HL-60 (cell line): ENCODE results near the gene SNX30.

Experiments
- DNase-seq, 2 experiments: peaks; one replicate each; pipeline ENCODE4 v3.0.0-alpha.2; 2010 to 2020; ENCODE audit warnings: low read depth in 1 of 2, low spot score in 1 of 2
- H3K27ac ChIP-seq: fragments of 250-450 bp; sonication (Bioruptor Pico); replicated peaks from 2 replicates; pipeline ENCODE4 v1.5.1; 2020; ENCODE audit warnings: mild to moderate bottlenecking, moderate library complexity
- H3K27me3 ChIP-seq: fragments of 250-450 bp; sonication (Bioruptor Pico); 2 replicates; pipeline ENCODE4 v1.5.1; 2021; ENCODE audit warnings: mild to moderate bottlenecking, moderate library complexity; ENCODE audit not compliant: insufficient read depth, poor library complexity, severe bottlenecking
- H3K4me3 ChIP-seq: replicated peaks from 2 replicates; pipeline ENCODE4 v1.5.1; 2011; ENCODE audit warnings: mild to moderate bottlenecking, control low read depth, low read length; ENCODE audit not compliant: insufficient read depth
- GABPA ChIP-seq: IDR thresholded peaks from 2 replicates; pipeline ENCODE4 v1.6.1; 2012; ENCODE audit warnings: low read depth
- POLR2AphosphoS5 ChIP-seq: IDR thresholded peaks from 2 replicates; pipeline ENCODE4 v1.6.1; 2012; ENCODE audit warnings: low read depth
- SPI1 ChIP-seq: IDR thresholded peaks from 2 replicates; pipeline ENCODE4 v1.6.1; 2012; ENCODE audit warnings: low read depth, mild to moderate bottlenecking, borderline replicate concordance
- TF ChIP-seq, protein P1 (sequence below): IDR thresholded peaks from one replicate; pipeline ENCODE4 v1.5.1; 2011; ENCODE audit warnings: low read length, control low read depth, inconsistent platforms; ENCODE audit not compliant: insufficient read depth
- TF ChIP-seq, protein P2 (sequence below): IDR thresholded peaks from 2 replicates; pipeline ENCODE4 v1.6.1; 2012; ENCODE audit warnings: low read depth; ENCODE audit not compliant: insufficient replicate concordance

SNX30 gene

DNA sequence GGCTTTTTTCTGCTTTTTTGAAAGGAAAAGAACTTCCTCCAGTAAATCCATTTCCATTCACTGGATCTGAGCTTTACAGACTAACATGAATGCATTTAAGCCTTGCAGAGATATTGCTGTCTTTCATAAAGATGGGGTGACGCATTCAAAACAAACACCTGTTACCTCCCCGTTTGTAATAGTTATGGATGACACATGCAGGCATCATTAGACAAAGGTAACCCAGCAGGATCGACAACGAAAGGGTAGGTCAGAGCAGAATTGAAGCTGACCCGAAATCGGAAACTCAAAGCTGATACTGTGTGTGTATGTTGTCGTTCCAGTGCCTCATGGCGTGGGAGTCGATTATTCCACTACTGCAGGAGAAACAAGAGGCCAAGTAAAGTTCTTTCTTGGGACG, 117.9 kb downstream of the SNX30 start:
- Histone ChIP-seq H3K4me3 (no peak overlapping the region), H3K27ac (no peak overlapping the region), H3K27me3 (no peaks in the 10 kb centered on the region)
- no peak for TF ChIP-seq POLR2AphosphoS5
- TF ChIP-seq, protein P1, sequence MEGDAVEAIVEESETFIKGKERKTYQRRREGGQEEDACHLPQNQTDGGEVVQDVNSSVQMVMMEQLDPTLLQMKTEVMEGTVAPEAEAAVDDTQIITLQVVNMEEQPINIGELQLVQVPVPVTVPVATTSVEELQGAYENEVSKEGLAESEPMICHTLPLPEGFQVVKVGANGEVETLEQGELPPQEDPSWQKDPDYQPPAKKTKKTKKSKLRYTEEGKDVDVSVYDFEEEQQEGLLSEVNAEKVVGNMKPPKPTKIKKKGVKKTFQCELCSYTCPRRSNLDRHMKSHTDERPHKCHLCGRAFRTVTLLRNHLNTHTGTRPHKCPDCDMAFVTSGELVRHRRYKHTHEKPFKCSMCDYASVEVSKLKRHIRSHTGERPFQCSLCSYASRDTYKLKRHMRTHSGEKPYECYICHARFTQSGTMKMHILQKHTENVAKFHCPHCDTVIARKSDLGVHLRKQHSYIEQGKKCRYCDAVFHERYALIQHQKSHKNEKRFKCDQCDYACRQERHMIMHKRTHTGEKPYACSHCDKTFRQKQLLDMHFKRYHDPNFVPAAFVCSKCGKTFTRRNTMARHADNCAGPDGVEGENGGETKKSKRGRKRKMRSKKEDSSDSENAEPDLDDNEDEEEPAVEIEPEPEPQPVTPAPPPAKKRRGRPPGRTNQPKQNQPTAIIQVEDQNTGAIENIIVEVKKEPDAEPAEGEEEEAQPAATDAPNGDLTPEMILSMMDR, result no peak
- TF ChIP-seq SPI1, result no peak
- no peak for TF ChIP-seq GABPA
- TF ChIP-seq, protein P2, sequence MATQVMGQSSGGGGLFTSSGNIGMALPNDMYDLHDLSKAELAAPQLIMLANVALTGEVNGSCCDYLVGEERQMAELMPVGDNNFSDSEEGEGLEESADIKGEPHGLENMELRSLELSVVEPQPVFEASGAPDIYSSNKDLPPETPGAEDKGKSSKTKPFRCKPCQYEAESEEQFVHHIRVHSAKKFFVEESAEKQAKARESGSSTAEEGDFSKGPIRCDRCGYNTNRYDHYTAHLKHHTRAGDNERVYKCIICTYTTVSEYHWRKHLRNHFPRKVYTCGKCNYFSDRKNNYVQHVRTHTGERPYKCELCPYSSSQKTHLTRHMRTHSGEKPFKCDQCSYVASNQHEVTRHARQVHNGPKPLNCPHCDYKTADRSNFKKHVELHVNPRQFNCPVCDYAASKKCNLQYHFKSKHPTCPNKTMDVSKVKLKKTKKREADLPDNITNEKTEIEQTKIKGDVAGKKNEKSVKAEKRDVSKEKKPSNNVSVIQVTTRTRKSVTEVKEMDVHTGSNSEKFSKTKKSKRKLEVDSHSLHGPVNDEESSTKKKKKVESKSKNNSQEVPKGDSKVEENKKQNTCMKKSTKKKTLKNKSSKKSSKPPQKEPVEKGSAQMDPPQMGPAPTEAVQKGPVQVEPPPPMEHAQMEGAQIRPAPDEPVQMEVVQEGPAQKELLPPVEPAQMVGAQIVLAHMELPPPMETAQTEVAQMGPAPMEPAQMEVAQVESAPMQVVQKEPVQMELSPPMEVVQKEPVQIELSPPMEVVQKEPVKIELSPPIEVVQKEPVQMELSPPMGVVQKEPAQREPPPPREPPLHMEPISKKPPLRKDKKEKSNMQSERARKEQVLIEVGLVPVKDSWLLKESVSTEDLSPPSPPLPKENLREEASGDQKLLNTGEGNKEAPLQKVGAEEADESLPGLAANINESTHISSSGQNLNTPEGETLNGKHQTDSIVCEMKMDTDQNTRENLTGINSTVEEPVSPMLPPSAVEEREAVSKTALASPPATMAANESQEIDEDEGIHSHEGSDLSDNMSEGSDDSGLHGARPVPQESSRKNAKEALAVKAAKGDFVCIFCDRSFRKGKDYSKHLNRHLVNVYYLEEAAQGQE, result no peak
- no peak for DNase-seq

DNA sequence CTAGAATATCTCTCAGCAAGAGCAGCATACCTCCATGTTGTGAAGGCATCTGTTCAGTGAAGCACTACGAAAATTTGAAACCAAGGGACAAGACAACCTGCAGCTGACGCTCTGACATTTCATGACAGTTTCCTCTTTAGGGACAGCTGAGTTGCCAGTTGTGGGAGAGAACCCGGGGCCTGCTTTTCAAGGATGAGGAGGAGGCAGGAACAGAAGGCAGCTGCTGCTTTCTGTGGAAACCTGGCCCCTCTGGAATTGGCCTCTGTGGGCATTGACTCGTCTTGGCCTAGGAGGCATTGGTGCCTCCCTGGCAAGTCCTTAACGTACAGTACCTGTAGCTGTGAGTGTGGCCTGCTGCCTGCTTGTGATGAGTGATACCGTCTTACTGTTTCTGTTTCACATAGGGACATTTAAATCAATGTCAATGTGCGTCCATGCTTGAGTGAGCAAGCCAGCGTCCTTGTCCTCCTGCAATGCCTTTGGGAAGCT, 118.5 kb downstream of the SNX30 start:
- Histone ChIP-seq H3K27me3 (no peaks in the 10 kb centered on the region), H3K27ac (no peak overlapping the region), H3K4me3 (no peak overlapping the region)
- DNase-seq, result no peak
- TF ChIP-seq, protein P2, result no peak
- TF ChIP-seq, protein P1, result no peak
- TF ChIP-seq POLR2AphosphoS5 (no peak), SPI1 (no peak), GABPA (no peak)

DNA sequence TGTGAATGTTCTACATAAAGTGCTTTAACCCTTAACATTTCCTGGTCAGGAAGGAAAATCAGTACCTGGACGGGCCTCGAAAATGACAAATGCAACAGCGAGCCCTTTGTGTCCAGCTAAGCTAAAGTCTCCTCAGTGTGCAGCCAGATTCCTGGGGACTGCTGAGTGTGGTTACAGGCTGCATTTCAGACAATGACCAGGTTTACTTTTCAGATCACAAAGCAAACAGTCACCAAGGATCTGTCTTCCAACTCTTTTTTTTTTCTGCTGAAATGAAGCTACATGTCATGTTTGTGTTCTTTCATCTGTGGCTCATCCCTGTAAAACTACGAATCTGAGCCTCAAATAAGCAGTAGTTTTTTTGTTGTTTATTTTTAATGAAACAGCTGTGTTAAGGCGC, 119.4 kb downstream of the SNX30 start:
- DNase-seq, result no peak
- no peak overlapping the region for H3K4me3 ChIP-seq
- H3K27me3 ChIP-seq, result no peaks in the 10 kb centered on the region
- H3K27ac ChIP-seq, result no peak overlapping the region
- TF ChIP-seq SPI1, result no peak
- TF ChIP-seq POLR2AphosphoS5, result no peak
- TF ChIP-seq GABPA, result no peak
- TF ChIP-seq, protein P2, result no peak
- TF ChIP-seq, protein P1, result no peak
